ENCODE results near the gene MINDY4.

MINDY4 gene

GRCh38 chr7:30930621-30931020 is 159.4 kb downstream of the MINDY4 start:
- no peak for DNase-seq (ENCODE audit: low read depth)

- DNase-seq (ENCODE audit: low read depth) = no peak
Measured at GRCh38 chr7:30931161-30931928, 160.1 kb downstream of the MINDY4 start.

- no peak for DNase-seq (ENCODE audit: low read depth)
Measured at GRCh38 chr7:30931929-30932540, 160.8 kb downstream of the MINDY4 start.

GRCh38 chr7:30932562-30932961 is 161.3 kb downstream of the MINDY4 start:
- no peak for DNase-seq (ENCODE audit: low read depth)

- DNase-seq (ENCODE audit: low read depth) = no peak
Measured at GRCh38 chr7:30933124-30933974, 162.1 kb downstream of the MINDY4 start.

- DNase-seq (ENCODE audit: low read depth) = no peak
Measured at GRCh38 chr7:30934225-30934624, 163.0 kb downstream of the MINDY4 start.

GRCh38 chr7:30934732-30935568 is 163.7 kb downstream of the MINDY4 start:
- DNase-seq (ENCODE audit: low read depth) = no peak

GRCh38 chr7:30935569-30935877 is 164.3 kb downstream of the MINDY4 start:
- DNase-seq (ENCODE audit: low read depth) = no peak

GRCh38 chr7:30936650-30937245 is 165.5 kb downstream of the MINDY4 start:
- DNase-seq (ENCODE audit: low read depth) = no peak

GRCh38 chr7:30937416-30937815 is 166.2 kb downstream of the MINDY4 start:
- DNase-seq (ENCODE audit: low read depth) = no peak

GRCh38 chr7:30938435-30939316 is 167.5 kb downstream of the MINDY4 start:
- peak; percentile 21 for DNase-seq (ENCODE audit: low read depth)

GRCh38 chr7:30941582-30942323 is 170.5 kb downstream of the MINDY4 start:
- no peak for DNase-seq (ENCODE audit: low read depth)
